Measurements from ENCODE around the gene HOXD11.

GRCh38 chr2:176122052-176122682 lies 15.1 kb downstream of the HOXD11 start:
- TF ChIP-seq CTCF (IDR thresholded peaks at IDR 0.05), result no peak
- no peak for TF ChIP-seq EP300 (IDR thresholded peaks at IDR 0.05)
- TF ChIP-seq POLR2A (IDR thresholded peaks at IDR 0.05), result no peak
- TF ChIP-seq POLR2AphosphoS5 (IDR thresholded peaks at IDR 0.05), result no peak
